Left lung (tissue), 10 donors: ENCODE measurements around the gene RASGRF1. TPM values are rescaled to one million over a fixed set of nuclear protein-coding genes. Genes with fewer than 3 reads are reported as not detected.

Experiments used
- ATAC-seq: fragments of 200-7000 bp; cut with Tn5 transposase; one replicate; pipeline ENCODE4 v1.9.1; 2020; ENCODE audit warnings: moderate library complexity
- DNase-seq, 4 donors: peaks; one replicate each; pipeline ENCODE4 v3.0.0-alpha.2; 2013 to 2020
- H3K27ac ChIP-seq, 2 donors: fragments of 200-600 bp; sonication (generic) in 1 of 2; one replicate each; pipeline versions ENCODE4 v1.5.0 to v1.8.0; 2020 to 2021
- H3K27me3 ChIP-seq, 2 donors: fragments of 200-600 bp; sonication (generic) in 1 of 2; one replicate each; pipeline versions ENCODE4 v1.5.0 to v1.8.0; 2020 to 2021
- H3K36me3 ChIP-seq, 2 donors: fragments of 200-600 bp; sonication (generic) in 1 of 2; one replicate each; pipeline versions ENCODE4 v1.5.0 to v1.8.0; 2020 to 2021
- H3K4me1 ChIP-seq, 2 donors: fragments of 200-600 bp; one replicate each; pipeline ENCODE4 v1.8.0; 2021
- H3K4me3 ChIP-seq, 2 donors: fragments of 200-600 bp; sonication (generic) in 1 of 2; one replicate each; pipeline versions ENCODE4 v1.5.0 to v1.8.0; 2020 to 2021; ENCODE audit warnings: mild to moderate bottlenecking in 1 of 2
- H3K9me3 ChIP-seq, 2 donors: fragments of 200-600 bp; sonication (generic) in 1 of 2; one replicate each; pipeline versions ENCODE4 v1.5.0 to v1.8.0; 2020 to 2021
- intact Hi-C, 2 donors: fragments of 100-400 bp; cut with DNase I; formaldehyde crosslinking; loops; one replicate each; pipeline versions ENCODE4 v1.11.2 to v1.14.2; 2022
- polyA plus RNA-seq, 6 donors: library from polyadenylated mRNA; unstranded; fragments of 120-200 nt; gene quantifications; one replicate each; pipeline ENCODE4 v1.2.1, GENCODE V29; 2013; ENCODE audit not compliant: insufficient read length in 6 of 6
- total RNA-seq, 2 donors: library from RNA; stranded (reverse); fragmentation: NEBNext Ultra II Directional; extraction: Animal tissue kit (Norgen Biotek cat#: 25700); gene quantifications; one replicate each; pipeline ENCODE4 v1.2.1, GENCODE V29; 2021
- TF ChIP-seq, protein P1 (sequence below), 2 donors: fragments of 200-600 bp; sonication (generic) in 1 of 2; IDR thresholded peaks; one replicate each; pipeline versions ENCODE4 v1.5.0 to v1.8.0; 2021; ENCODE audit warnings: antibody characterized with exemption in 2 of 2
- donor health status: DM: no; HTN: yes; CAD: no.
- donor health status: DM: no; HTN: no; CAD: no.

The RASGRF1 gene
- total and polyA plus RNA-seq, 8 donors: 5.9 to 63.2 (median 26.0) TPM

DNA sequence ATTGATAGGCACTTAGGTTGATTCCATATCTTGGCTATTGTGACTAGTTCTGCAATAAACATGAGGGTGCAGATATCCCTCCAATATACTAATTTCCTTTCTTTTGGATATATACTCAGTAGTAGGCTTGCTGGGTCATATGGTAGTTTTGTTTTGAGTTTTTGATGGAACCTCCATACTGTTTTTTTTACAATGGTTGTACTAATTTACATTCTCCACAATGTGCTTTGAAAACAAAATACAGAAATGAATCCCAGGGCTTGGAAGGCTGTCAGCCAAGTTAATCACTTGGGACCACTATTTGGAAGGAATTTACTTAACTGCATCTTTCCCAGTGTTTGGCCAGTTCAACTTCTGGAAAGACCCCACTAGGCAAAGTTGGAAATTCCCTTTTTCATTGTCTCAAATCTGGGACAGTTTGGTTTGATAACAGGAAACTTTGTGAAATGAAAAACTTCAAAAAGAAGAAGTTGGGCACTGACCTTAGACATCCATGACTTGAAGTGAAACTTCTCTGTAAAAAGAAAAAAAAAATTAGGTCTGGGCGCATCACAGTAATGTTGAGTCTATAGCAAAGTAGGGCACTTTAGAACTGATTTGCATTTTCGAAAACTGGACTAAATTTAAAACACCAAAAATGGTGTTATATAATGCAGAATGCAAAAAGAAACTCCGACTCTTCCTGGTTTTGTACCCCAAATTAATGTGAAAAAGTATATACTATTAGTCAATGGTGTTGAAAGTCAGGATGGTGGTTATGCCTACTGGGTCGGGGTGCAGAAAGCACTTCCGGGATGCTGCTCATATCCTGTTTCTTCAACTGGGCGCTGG, 151.7 kb downstream of the RASGRF1 start:
- DNase-seq (no peak), ATAC-seq (peak; percentile 7)
- TF ChIP-seq, protein P1, sequence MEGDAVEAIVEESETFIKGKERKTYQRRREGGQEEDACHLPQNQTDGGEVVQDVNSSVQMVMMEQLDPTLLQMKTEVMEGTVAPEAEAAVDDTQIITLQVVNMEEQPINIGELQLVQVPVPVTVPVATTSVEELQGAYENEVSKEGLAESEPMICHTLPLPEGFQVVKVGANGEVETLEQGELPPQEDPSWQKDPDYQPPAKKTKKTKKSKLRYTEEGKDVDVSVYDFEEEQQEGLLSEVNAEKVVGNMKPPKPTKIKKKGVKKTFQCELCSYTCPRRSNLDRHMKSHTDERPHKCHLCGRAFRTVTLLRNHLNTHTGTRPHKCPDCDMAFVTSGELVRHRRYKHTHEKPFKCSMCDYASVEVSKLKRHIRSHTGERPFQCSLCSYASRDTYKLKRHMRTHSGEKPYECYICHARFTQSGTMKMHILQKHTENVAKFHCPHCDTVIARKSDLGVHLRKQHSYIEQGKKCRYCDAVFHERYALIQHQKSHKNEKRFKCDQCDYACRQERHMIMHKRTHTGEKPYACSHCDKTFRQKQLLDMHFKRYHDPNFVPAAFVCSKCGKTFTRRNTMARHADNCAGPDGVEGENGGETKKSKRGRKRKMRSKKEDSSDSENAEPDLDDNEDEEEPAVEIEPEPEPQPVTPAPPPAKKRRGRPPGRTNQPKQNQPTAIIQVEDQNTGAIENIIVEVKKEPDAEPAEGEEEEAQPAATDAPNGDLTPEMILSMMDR (IDR thresholded peaks at IDR 0.05): no peak
- Histone ChIP-seq H3K27ac (peak overlapping the region; percentile 79 to 92), H3K36me3 (peaks cover 0 to 53% of the 10 kb centered on the region in 2 donors), H3K27me3 (peaks cover 0 to 2% of the 10 kb centered on the region in 2 donors), H3K9me3 (no peaks in the 10 kb centered on the region), H3K4me3 (peak overlapping the region in 1 of 2 donors; percentile 7), H3K4me1 (peaks cover 16 to 84% of the 10 kb centered on the region in 2 donors)
- intact Hi-C loops: no loop called here

DNA sequence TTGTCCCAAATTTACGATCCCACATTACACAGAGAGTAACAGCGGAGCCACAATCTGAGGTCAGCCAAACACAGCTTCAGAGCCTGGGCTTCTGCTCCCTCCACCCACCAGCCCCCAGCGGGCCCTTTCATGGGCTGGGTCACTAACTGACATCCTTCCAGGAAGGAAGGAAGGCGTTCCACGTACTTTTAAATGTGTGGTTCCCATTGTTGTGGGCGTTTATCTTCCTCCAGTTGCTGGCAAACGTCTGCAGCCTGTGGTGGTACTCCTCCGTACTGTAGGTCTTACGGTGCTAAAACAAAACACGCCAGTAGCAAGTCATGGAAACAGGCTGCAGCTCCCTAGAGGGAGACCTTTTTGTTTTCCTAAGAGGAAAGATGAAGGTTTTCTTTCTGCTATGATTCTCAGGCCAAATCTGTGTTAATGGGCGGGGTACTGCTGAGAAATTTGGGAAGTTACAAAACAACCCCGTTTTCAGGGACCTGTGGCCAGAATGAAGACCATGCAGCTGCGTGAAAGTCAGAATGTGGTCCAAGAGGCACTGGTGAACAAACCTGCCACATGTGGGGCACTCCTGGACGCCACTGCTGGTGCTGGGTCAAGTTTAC, 153.3 kb downstream of the RASGRF1 start:
- H3K4me3 ChIP-seq: peak overlapping the region in 1 of 2 donors; percentile 2
- intact Hi-C loops: no loop called here
- no peak for ATAC-seq

DNA sequence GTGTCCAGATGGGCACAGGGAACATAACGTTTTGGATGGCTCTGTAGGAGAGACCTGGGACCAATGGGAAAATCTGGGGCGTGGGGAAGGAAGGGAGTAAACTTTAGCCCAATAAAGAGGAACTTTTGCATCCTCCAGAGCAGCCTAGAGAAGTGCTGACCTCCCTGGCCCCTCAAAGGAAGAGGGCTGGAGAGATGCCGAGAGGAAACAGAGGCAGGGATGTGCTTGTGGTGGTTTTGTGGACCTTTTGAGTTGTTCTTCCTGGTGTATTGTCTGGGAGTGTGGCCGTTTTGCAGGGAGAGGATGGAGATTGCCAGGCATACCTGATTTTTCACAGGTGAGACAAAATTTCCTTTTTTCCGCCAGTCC, 155.9 kb downstream of the RASGRF1 start:
- TF ChIP-seq, protein P1 (IDR thresholded peaks at IDR 0.05): no peak
- Histone ChIP-seq H3K27me3 (no peaks in the 10 kb centered on the region), H3K27ac (no peak overlapping the region), H3K4me3 (no peak overlapping the region), H3K36me3 (peaks cover 0 to 87% of the 10 kb centered on the region in 2 donors), H3K4me1 (peaks cover 13 to 61% of the 10 kb centered on the region in 2 donors), H3K9me3 (no peaks in the 10 kb centered on the region)
- DNase-seq (no peak), ATAC-seq (no peak)
- intact Hi-C loops: no loop called here

More for the DNA sequence above, 153.3 kb downstream of the RASGRF1 start:
- Histone ChIP-seq H3K4me1 (peaks cover 16 to 81% of the 10 kb centered on the region in 2 donors), H3K27me3 (no peaks in the 10 kb centered on the region), H3K9me3 (no peaks in the 10 kb centered on the region), H3K27ac (peak overlapping the region; percentile 28 to 92), H3K36me3 (peaks cover 0 to 70% of the 10 kb centered on the region in 2 donors)
- no peak for DNase-seq
- TF ChIP-seq, protein P1 (IDR thresholded peaks at IDR 0.05): no peak

DNA sequence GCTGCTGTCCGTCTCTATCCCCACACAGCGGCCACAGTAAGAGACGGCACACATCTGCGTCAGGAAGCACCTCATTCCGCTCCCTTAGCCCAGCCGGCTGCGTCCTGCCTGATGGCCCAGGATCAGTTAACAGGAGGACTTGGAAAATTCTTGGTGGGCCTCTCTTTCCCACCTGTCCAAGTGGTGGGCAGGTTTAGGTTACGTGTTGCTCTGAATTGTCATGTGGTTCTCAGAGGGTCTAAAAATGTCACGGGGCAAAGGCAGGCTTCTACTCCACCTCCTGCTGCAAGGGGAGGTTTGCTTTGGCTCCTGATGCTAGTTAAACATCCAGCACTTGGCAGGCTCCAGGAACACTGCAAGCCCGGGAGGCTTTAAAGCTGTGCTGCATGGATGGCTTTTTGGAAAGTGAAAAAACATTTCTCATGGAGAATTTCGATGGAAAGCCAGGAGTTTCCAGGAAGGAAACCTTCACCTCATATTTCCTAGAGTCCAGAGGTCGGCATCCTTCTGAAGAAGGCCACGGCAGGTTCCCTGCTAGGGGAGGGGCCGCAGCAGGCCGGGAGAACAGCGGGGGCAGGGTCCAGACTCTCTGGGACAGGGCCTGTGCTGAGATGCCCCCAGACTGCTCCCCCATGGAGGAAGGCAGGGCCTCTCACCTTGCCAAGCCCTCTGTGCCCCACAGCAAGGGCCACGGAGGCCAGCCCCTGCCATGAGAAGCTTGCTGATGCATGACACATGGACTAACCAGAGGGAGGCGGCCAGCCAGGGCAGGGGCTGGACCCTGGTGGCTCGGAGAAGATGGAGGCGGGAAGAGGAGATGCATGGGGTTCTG, 156.5 kb downstream of the RASGRF1 start:
- intact Hi-C loops: no loop called here
- DNase-seq (peak in 2 of 4 donors; percentile 59 to 66), ATAC-seq (no peak)
- no peak overlapping the region for H3K4me3 ChIP-seq
- H3K27me3 ChIP-seq: no peaks in the 10 kb centered on the region
- H3K9me3 ChIP-seq: no peaks in the 10 kb centered on the region
- TF ChIP-seq, protein P1 (IDR thresholded peaks at IDR 0.05): no peak
- H3K4me1 ChIP-seq: peaks cover 13 to 55% of the 10 kb centered on the region in 2 donors
- peaks cover 0 to 93% of the 10 kb centered on the region in 2 donors for H3K36me3 ChIP-seq
- H3K27ac ChIP-seq: no peak overlapping the region
